Body of pancreas (tissue), 4 donors: ENCODE measurements around the gene CAP1.

Experiments
- POLR2A ChIP-seq, 3 donors: fragments of 450-650 bp; IDR thresholded peaks; one replicate each; pipeline ENCODE4 v1.6.1; 2016; ENCODE audit warnings: antibody characterized with exemption in 3 of 3, mild to moderate bottlenecking in 2 of 3
- TF ChIP-seq, protein P1 (sequence below), 7 experiments: fragments of 450-650 bp in 4 of 7; fragments of 200-600 bp in 3 of 7; sonication (generic) in 3 of 7; IDR thresholded peaks; one replicate each; pipeline ENCODE4 v1.5.1; 2016 to 2019; ENCODE audit warnings: antibody characterized with exemption in 7 of 7

DNA sequence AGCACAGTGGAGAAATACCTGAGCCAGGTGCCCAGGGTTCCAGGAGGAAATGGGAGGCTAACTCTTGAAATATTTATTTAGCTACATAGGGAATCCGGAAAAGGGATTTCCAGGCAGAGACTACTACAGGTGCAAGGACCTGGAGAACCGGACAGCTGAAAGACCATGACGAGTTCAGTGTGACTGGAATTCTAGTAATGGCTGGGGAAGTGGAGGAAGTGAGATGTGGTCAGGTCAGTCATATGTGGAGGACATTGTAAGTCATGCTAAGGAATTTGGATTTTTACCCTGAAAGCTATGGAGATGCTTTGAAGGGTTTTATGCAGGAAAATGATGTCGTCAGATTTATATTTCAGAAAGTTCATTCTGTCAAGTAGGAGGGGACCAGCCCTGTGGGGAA lies 1.8 kb downstream of the CAP1 start:
- TF ChIP-seq POLR2A (IDR thresholded peaks at IDR 0.05), result no peak
- TF ChIP-seq, protein P1, sequence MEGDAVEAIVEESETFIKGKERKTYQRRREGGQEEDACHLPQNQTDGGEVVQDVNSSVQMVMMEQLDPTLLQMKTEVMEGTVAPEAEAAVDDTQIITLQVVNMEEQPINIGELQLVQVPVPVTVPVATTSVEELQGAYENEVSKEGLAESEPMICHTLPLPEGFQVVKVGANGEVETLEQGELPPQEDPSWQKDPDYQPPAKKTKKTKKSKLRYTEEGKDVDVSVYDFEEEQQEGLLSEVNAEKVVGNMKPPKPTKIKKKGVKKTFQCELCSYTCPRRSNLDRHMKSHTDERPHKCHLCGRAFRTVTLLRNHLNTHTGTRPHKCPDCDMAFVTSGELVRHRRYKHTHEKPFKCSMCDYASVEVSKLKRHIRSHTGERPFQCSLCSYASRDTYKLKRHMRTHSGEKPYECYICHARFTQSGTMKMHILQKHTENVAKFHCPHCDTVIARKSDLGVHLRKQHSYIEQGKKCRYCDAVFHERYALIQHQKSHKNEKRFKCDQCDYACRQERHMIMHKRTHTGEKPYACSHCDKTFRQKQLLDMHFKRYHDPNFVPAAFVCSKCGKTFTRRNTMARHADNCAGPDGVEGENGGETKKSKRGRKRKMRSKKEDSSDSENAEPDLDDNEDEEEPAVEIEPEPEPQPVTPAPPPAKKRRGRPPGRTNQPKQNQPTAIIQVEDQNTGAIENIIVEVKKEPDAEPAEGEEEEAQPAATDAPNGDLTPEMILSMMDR (IDR thresholded peaks at IDR 0.05), result no peak
